Coronary artery (tissue), 2 donors: ENCODE measurements around the gene ZBTB48.
A peak's percentile ranks its signal among the peaks of the same experiment; 100 is the strongest.
"Not testable (repeated sequence)": the region's sequence is repeated elsewhere in the genome, so short reads cannot be mapped to it uniquely, and the experiment has no call there.

ENCODE experiments used
- DNase-seq: peaks from one replicate; pipeline ENCODE4 v3.0.0-alpha.2; 2017; ENCODE audit warnings: low spot score
- H3K27ac ChIP-seq, 2 donors: fragments of 200-600 bp; sonication (generic); one replicate each; pipeline ENCODE4 v1.5.1; 2016 to 2019
- H3K4me3 ChIP-seq: fragments of 200-600 bp; sonication (generic); 2 replicates; pipeline ENCODE4 v1.5.1; 2016; ENCODE audit warnings: mild to moderate bottlenecking, moderate library complexity
- TF ChIP-seq, protein P1 (sequence below): fragments of 200-600 bp; sonication (generic); IDR thresholded peaks from one replicate; pipeline ENCODE4 v1.5.1; 2019; ENCODE audit warnings: antibody characterized with exemption

Gene ZBTB48

DNA sequence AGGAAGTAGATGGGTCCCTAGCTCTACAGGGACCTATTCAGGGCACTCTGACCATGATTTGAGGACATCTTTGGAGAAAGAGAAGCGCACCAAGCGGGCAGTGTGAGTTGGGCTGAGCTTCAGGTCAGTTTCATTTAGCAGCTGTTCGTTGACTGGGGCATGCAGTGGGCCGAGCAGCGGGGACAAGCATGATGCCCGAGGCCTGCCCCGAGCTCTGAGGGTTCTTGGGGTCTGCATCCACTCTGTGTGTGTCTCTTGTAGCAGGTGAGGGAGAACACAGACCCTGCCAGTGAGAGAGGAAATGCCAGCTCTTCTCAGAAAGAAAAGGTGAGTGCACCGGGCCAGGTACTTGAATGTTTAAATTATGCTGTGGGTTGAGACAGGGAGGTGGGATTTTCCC, 50.2 kb downstream of the ZBTB48 start:
- TF ChIP-seq, protein P1, sequence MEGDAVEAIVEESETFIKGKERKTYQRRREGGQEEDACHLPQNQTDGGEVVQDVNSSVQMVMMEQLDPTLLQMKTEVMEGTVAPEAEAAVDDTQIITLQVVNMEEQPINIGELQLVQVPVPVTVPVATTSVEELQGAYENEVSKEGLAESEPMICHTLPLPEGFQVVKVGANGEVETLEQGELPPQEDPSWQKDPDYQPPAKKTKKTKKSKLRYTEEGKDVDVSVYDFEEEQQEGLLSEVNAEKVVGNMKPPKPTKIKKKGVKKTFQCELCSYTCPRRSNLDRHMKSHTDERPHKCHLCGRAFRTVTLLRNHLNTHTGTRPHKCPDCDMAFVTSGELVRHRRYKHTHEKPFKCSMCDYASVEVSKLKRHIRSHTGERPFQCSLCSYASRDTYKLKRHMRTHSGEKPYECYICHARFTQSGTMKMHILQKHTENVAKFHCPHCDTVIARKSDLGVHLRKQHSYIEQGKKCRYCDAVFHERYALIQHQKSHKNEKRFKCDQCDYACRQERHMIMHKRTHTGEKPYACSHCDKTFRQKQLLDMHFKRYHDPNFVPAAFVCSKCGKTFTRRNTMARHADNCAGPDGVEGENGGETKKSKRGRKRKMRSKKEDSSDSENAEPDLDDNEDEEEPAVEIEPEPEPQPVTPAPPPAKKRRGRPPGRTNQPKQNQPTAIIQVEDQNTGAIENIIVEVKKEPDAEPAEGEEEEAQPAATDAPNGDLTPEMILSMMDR = no peak
- Histone ChIP-seq H3K4me3 (no peak overlapping the region), H3K27ac (no peak overlapping the region)
- DNase-seq = no peak

DNA sequence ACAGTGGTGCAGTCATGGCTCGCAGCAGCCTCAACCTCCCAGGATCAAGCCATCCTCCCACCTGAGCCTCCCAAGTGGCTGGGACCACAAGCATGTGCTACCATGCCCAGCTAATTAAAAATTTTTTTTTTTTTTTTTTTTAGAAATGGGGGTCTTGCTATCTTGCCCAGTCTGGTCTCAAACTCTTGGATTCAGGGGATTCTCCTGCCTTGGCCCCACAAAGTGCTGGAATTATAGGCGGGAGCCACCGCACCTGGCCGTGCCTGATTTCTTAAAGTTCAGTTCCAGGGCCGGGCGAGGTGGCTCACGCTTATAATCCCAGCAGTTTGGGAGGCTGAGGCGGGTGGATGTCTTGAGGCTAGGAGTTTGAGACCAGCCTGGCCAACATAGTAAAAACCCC, 51.3 kb downstream of the ZBTB48 start:
- TF ChIP-seq, protein P1 = no peak
- Histone ChIP-seq H3K4me3 (no peak overlapping the region), H3K27ac (no peak overlapping the region)
- no peak for DNase-seq

DNA sequence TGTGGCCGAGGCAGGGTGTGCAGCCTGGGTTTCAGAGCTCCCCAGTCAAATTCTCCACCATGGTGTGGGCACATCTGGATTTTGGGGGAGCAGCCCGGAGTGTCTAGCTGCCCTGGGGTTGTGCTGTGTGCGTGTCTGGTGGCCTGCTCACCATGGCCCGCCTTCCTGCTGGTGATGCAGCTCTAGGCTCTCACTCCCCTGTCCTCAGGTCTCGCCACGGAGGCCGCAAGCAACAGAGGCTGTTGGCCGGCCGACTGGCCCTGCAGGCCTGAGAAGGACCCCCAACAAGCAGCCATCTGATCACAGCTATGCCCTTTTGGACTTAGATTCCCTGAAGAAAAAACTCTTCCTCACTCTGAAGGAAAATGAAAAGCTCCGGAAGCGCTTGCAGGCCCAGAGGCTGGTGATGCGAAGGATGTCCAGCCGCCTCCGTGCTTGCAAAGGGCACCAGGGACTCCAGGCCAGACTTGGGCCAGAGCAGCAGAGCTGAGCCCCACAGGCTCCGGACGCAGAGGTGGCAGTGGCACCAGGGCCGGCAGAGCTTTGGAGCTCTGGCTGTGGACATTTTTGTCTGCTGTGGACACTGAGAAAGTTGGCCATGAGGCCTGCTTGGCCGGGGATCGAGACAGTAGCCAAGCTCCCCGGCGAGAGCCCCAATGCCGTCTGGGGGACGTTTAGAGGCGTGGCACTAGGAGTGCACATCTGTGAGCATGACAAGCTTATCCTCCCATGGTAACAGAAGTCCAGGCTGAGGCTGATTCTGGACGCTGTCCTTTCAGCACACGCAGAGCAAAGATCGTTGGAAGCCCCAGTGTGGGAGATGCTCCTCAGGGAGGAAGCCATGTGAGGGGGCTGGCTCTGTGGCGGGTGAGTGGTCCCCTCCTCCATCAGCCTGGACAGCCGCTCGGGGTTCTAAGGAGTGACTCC, 53.1 kb downstream of the ZBTB48 start:
- H3K27ac ChIP-seq = no peak overlapping the region
- H3K4me3 ChIP-seq = no peak overlapping the region
- no peak for DNase-seq
- TF ChIP-seq, protein P1 = no peak

DNA sequence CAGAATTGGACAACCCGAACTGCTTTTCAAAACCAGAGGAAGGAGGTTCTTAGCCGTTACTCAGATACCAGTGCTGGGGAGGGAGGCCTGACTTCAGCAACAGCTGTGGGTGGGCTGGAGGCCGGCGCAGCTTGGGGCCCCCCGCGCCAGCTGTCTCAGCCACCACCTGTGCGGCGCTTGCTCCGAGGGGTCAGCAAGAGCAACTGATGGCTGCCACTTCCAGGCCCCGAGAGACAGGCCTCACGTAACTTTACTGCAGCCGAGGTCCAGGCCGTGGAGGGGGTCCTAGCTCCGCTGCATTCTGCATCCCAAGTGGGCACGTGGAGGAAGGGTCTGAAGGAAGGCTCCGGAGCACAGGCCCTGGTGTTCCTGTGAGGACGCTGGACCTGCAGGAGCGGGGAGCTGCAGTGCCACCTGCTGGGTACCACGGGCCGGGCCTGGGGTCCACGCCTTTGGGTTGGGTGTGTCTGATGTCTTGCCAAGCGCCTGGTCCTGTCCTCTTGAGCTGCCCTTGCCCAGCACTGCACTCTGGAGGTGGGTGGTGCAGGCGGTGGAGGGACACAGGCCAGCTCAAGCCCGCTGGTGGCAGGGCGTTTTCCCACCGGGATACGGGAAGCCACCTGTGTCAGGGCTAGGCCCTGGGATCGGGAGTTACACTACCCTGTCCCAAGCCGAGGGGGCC, 54.7 kb downstream of the ZBTB48 start:
- no peak overlapping the region for H3K27ac ChIP-seq
- no peak for DNase-seq
- TF ChIP-seq, protein P1 = no peak
- H3K4me3 ChIP-seq = no peak overlapping the region

DNA sequence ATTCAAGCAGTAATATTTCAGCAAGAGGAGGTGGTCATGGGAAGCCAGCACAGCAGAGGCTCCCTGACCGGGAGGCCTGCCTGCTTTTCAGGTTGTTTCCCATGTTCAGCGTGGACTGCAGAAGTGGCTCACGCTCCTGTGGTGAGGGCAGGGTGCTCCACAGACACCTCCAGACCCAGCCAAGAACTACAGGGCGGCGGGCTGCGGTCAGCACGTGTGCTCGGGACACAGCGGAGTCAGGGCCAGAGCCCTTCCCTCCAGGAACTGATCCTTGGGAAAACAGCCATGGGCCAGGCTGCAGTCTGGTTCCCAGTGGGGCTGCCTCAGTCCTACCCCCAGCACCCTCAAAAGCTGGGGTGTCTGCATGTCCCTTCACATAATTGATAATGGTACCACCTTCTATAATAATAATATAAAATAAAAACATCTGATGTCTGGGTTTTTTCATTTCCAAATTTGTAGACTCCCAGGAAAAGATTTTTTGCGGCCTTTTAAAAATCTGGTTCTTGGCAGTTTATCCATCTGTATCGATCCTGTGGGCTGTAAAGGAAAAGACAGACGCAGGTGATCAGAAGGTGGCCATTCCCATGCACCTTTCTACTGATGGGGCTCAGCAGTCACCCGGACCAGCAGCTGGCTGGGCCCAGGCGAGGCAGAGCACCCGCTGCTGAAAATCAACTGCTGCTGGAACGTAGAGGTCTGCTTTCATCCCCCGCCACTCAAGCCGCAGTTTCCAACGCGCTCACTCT, 55.5 kb downstream of the ZBTB48 start:
- no peak overlapping the region for H3K4me3 ChIP-seq
- no peak for DNase-seq
- H3K27ac ChIP-seq = no peak overlapping the region
- TF ChIP-seq, protein P1 = no peak

DNA sequence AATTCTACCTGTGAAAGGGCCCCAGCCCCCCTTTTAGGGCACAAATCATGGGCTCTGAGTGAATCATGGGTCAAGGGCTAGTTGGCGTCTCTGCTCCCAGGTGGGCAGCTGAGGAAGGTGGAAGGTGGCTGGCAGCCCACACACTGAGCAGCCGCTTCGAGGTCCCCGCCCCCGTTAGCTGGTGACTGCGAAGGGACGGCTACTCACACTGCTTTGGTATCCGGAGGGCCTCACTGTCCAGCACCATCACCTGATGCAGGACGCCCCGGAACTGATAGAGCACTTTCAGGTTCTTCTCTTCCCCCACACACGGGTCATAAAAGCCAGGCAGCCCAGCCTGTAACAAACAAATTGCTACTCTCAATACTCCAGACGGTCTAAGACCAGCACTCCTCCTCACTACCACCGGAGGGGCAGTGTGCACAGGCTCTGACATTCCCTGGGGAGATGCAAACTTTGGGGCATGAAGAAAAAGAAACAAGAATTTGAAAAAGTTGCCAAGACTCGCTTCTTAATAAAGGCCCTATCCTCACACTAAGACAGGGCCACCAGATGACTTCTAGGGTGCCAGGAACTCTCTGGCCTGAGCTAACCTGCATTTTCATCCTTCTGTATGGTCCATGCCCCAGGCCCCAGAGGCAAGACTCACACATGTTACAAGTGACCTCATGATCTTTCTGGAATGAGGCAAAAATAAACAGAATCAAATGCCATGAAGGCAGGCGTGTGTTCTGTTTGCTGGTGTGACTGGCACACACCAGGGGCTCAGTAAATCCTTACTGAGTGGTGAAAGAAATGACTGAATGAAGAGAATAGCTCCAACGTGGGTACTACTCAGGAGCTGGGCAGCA, 56.3 kb downstream of the ZBTB48 start:
- DNase-seq = no peak
- peak overlapping the region; percentile 77 to 80 for H3K27ac ChIP-seq

DNA sequence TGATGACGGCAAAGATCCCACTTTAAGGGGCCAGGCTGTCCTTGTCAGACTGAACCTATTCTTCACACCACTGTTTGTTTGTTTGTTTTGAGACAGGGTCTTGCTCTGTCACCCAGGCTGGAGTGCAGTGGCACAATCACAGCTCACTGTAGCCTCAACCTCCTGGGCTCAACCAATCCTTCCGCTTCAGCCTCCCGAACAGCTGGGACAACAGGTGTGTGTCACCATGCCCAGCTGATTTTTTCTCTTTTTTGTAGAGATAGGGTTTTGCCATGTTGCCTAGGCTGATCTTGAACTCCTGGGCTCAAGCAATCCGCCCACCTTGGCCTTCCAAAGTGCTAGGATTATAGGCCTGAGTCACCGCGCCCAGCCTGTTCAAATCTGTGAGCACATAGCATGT, 57.0 kb downstream of the ZBTB48 start:
- peak overlapping the region; percentile 77 to 80 for H3K27ac ChIP-seq
- not testable (repeated sequence) for DNase-seq, H3K4me3 ChIP-seq

More for the DNA sequence above, 56.3 kb downstream of the ZBTB48 start:
- TF ChIP-seq, protein P1 = no peak
- H3K4me3 ChIP-seq = no peak overlapping the region
